ENCODE results near the gene SERPINE1. TPM values are rescaled to one million over a fixed set of nuclear protein-coding genes. Genes with fewer than 3 reads are reported as not detected.
"Not testable (repeated sequence)": the region's sequence is repeated elsewhere in the genome, so short reads cannot be mapped to it uniquely, and the experiment has no call there.

Gene SERPINE1
- total RNA-seq, 4 donors from 2014 or later: 1.1 to 4.8 (median 3.1) TPM

DNA sequence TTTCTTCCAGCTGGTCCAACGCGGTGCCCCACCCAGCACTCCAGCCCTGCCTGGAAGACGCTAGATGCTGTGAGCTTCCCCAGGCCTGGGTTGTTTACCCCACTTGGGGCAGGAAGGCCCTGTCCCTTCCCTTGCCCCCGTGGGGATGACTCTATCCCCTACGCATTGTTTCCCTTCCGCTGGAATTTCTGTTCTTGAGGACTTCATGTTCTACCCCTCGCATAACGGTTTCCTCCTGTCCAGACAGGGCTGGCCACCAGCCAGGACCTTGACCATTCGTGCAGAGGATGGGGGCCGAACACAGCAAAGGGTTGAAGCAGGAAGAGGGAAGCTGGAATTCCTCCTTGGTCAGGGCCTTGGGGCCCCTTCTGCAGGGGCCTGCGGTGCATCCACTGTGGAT is 14.7 kb upstream of the SERPINE1 start:
- no peak for DNase-seq
- peak overlapping the region in 3 of 4 donors; percentile 70 to 81 (median 73) for H3K27ac ChIP-seq
- no peaks in the 10 kb centered on the region for H3K9me3 ChIP-seq
- no peaks in the 10 kb centered on the region for H3K36me3 ChIP-seq
- 81 to 84% methylated on average over 7 to 11 of the region's 11 CpGs for WGBS, 2 donors
- TF ChIP-seq, protein P1, sequence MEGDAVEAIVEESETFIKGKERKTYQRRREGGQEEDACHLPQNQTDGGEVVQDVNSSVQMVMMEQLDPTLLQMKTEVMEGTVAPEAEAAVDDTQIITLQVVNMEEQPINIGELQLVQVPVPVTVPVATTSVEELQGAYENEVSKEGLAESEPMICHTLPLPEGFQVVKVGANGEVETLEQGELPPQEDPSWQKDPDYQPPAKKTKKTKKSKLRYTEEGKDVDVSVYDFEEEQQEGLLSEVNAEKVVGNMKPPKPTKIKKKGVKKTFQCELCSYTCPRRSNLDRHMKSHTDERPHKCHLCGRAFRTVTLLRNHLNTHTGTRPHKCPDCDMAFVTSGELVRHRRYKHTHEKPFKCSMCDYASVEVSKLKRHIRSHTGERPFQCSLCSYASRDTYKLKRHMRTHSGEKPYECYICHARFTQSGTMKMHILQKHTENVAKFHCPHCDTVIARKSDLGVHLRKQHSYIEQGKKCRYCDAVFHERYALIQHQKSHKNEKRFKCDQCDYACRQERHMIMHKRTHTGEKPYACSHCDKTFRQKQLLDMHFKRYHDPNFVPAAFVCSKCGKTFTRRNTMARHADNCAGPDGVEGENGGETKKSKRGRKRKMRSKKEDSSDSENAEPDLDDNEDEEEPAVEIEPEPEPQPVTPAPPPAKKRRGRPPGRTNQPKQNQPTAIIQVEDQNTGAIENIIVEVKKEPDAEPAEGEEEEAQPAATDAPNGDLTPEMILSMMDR (IDR thresholded peaks at IDR 0.05): no peak
- TF ChIP-seq POLR2A (IDR thresholded peaks at IDR 0.05): no peak
- intact Hi-C loops (cut with DNase I): no loop called here
- no peaks in the 10 kb centered on the region for H3K27me3 ChIP-seq
- no peak overlapping the region for H3K4me3 ChIP-seq
- H3K4me1 ChIP-seq: peaks cover 17 to 42% (median 27%) of the 10 kb centered on the region in 3 donors

DNA sequence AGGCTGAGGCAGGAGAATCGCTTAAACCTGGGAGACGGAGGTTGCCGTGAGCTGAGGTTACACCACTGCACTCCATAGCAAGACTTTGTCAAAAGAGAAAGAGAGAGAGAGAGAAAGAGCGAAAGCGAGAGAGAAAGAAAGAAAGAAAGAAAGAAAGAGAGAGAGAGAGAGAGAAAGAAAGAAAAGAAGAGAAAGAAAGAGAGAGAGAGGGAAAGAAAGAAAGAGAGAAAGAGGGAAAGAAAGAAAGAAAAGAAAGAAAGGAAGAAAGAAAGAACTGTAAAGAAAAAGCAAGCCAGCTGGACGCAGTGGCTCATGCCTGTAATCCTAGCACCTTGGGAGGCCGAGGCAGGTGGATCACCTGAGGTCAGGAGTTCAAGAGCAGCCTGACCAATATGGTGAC is 13.8 kb upstream of the SERPINE1 start:
- H3K36me3 ChIP-seq; H3K9me3 ChIP-seq; H3K27me3 ChIP-seq; intact Hi-C loops (cut with DNase I); H3K4me3 ChIP-seq; DNase-seq: not testable (repeated sequence)
- 88 to 94% methylated on average over 6 to 7 of the region's 7 CpGs for WGBS, 2 donors
- Histone ChIP-seq H3K27ac (peak overlapping the region; percentile 11 to 81 (median 42)), H3K4me1 (peaks cover 17 to 41% (median 20%) of the 10 kb centered on the region in 3 donors)

DNA sequence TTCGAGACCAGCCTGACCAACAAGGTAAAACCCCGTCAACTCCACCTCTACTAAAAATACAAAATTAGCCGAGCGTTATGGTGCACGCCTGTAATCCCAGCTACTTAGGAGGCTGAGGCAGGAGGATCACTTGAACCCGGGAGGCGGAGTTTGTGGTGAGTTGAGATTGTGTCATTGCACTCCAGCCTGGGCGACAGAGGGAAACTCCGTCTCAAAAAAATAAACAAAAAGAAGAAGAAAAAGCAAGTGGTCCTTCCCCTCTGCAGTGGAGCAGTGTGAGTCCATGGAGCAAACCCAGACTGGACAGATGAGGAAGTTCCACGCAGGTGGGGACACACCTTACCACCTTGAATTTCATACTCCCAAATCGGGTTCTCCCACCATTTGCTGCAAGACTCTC is 13.1 kb upstream of the SERPINE1 start:
- H3K4me3 ChIP-seq: no peak overlapping the region
- peaks cover 11 to 35% (median 13%) of the 10 kb centered on the region in 3 donors for H3K4me1 ChIP-seq
- no peaks in the 10 kb centered on the region for H3K36me3 ChIP-seq
- WGBS, 2 donors: 76 to 81% methylated on average over 11 of the region's 11 CpGs
- H3K27me3 ChIP-seq: no peaks in the 10 kb centered on the region
- no peak overlapping the region for H3K27ac ChIP-seq
- TF ChIP-seq, protein P1 (IDR thresholded peaks at IDR 0.05): no peak
- no peak for TF ChIP-seq POLR2A (IDR thresholded peaks at IDR 0.05)
- DNase-seq: no peak
- no peaks in the 10 kb centered on the region for H3K9me3 ChIP-seq
- intact Hi-C loops (cut with DNase I): no loop called here

DNA sequence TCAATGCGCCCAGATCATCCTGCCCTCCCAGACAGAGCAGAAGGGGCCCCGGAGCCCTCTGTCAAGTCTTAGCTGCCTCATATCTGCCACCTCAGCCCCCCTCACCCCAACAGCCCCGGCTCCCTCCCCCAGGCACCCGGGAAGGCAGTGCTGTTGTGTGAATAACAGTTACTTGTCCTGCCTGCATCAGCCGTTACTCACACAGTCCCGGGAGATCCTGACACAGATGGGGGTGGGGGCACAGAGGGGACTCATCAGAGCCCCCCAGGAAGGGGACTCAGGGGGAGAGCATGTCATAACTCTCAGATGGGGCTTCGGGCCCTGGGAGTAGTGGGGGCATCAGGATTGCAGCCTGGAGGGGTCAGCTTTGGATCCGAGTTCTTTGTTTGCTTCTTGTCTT is 12.4 kb upstream of the SERPINE1 start:
- no peak for DNase-seq
- H3K27ac ChIP-seq: peak overlapping the region in 1 of 4 donors; percentile 6

DNA sequence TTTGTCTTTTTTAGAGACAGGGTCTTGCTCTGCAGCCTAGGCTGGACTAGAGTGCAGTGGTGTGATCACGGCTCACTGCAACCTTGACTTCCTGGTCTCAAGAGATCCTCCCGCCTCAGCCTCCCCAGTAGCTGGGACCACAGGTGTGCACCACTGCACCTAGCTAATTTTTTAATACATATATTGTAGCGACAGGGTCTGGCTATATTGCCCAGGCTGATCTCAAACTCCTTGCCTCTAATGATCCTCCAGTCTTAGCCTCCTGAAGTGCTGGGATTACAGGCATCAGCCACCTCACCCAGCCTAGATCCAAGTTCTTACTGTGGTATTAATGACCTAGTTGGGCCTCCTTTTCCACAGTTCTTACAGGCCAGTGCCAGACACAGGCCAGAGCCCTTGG is 11.7 kb upstream of the SERPINE1 start:
- Histone ChIP-seq H3K4me1 (peaks cover 0 to 26% (median 4%) of the 10 kb centered on the region in 3 donors), H3K36me3 (no peaks in the 10 kb centered on the region), H3K27ac (no peak overlapping the region), H3K4me3 (no peak overlapping the region), H3K27me3 (no peaks in the 10 kb centered on the region), H3K9me3 (no peaks in the 10 kb centered on the region)
- WGBS, 2 donors: 50 to 96% methylated on average over 1 to 3 of the region's 3 CpGs
- intact Hi-C loops (cut with DNase I): no loop called here
- TF ChIP-seq, protein P1 (IDR thresholded peaks at IDR 0.05): no peak
- no peak for TF ChIP-seq POLR2A (IDR thresholded peaks at IDR 0.05)
- no peak for DNase-seq

More for the DNA sequence above, 12.4 kb upstream of the SERPINE1 start:
- TF ChIP-seq, protein P1 (IDR thresholded peaks at IDR 0.05): no peak
- no peak for TF ChIP-seq POLR2A (IDR thresholded peaks at IDR 0.05)
- no peak overlapping the region for H3K4me3 ChIP-seq
- intact Hi-C loops (cut with DNase I): no loop called here
- no peaks in the 10 kb centered on the region for H3K9me3 ChIP-seq
- H3K27me3 ChIP-seq: no peaks in the 10 kb centered on the region
- H3K4me1 ChIP-seq: peaks cover 4 to 29% (median 7%) of the 10 kb centered on the region in 3 donors
- WGBS, 2 donors: 36 to 52% methylated on average over 3 to 5 of the region's 8 CpGs
- H3K36me3 ChIP-seq: no peaks in the 10 kb centered on the region

DNA sequence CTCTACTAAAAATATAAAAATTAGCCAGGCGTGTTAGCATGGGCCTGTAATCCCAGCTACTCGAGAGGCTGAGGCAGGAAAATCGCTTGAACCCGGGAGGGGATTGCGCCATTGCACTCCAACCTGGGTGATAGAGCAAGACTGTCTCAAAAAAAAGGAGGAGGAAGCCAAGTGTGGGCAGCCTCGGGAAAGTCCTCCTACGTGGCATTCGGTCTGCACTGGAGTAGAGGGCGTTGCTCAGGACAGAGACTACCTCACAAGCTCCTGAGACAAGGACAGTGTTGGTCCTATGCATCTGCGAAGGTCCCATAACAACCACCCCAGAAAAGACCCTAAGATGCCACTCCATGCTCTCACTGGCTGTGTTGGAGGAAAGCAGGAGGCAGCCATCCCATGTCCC is 10.0 kb upstream of the SERPINE1 start:
- TF ChIP-seq POLR2A (IDR thresholded peaks at IDR 0.05): no peak
- TF ChIP-seq, protein P1 (IDR thresholded peaks at IDR 0.05): no peak
- Histone ChIP-seq H3K27ac (peak overlapping the region in 3 of 4 donors; percentile 26 to 56 (median 38)), H3K4me3 (no peak overlapping the region), H3K27me3 (no peaks in the 10 kb centered on the region), H3K36me3 (no peaks in the 10 kb centered on the region), H3K9me3 (no peaks in the 10 kb centered on the region), H3K4me1 (peaks cover 1 to 26% (median 4%) of the 10 kb centered on the region in 3 donors)
- intact Hi-C loops (cut with DNase I): no loop called here
- WGBS, 2 donors: 65 to 87% methylated on average over 8 to 10 of the region's 10 CpGs
- DNase-seq: no peak

Measured in esophagus squamous epithelium (tissue), 5 donors.